Endothelial cell of umbilical vein (primary cell): Measurements from ENCODE around the gene CASKIN2. TPM values are rescaled to one million over a fixed set of nuclear protein-coding genes. Genes with fewer than 3 reads are reported as not detected.

Source experiments
- BruUV-seq: library from RNA; stranded (reverse); fragments of 400-500 nt; replicated peaks from 2 replicates; lab custom pipeline; 2021; lab: Mats Ljungman, UMichigan
- CTCF ChIA-PET: fragments of 300-600, 350-600 bp; sonication (Branson Sonifier 250); formaldehyde crosslinking; loops from one replicate; lab custom pipeline; 2021; ENCODE audit warnings: antibody characterized with exemption, inconsistent platforms; lab: Charles Lee
- POLR2A ChIA-PET: fragments of 300-600, 350-600 bp; sonication (Branson Sonifier 250); formaldehyde crosslinking; loops from one replicate; lab custom pipeline; 2021; ENCODE audit warnings: antibody characterized with exemption, inconsistent platforms; lab: Charles Lee
- DNase-seq: peaks from one replicate; pipeline ENCODE4 v3.0.0-alpha.2; 2011; ENCODE audit warnings: low read depth, low spot score
- FAIRE-seq: peaks from 2 replicates; lab custom pipeline; 2011; peaks lifted over from hg19 to GRCh38; lab: Jason Lieb, UNC
- H2AFZ ChIP-seq: 2 replicates; pipeline ENCODE4 v1.6.0; 2012; ENCODE audit warnings: low read depth, low read length, control low read depth, inconsistent platforms
- H3K27ac ChIP-seq: 2 replicates; pipeline ENCODE4 v1.5.1; 2011; ENCODE audit warnings: low read depth, mild to moderate bottlenecking, control low read depth, low read length, moderate library complexity; ENCODE audit not compliant: insufficient read depth
- H3K27me3 ChIP-seq, 2 experiments: 2 replicates each; pipeline versions ENCODE4 v1.6.0 to v1.6.1; 2011; ENCODE audit warnings: low read length in 2 of 2, mixed read lengths in 1 of 2; ENCODE audit not compliant: control insufficient read depth in 2 of 2, insufficient read depth in 2 of 2
- H3K36me3 ChIP-seq, 2 experiments: 2 replicates in 1 of 2; 3 replicates in 1 of 2; pipeline ENCODE4 v1.5.1; 2011; ENCODE audit warnings: low read length in 2 of 2, mild to moderate bottlenecking in 1 of 2, moderate library complexity in 1 of 2; ENCODE audit not compliant: control insufficient read depth in 2 of 2, insufficient read depth in 2 of 2; ENCODE audit errors: extremely low read depth in 1 of 2
- H3K4me1 ChIP-seq: 3 replicates; pipeline ENCODE4 v1.5.1; 2011; ENCODE audit warnings: mild to moderate bottlenecking, low read length; ENCODE audit not compliant: control insufficient read depth, insufficient read depth; ENCODE audit errors: extremely low read depth
- H3K4me2 ChIP-seq: 2 replicates; pipeline ENCODE4 v1.6.1; 2011; ENCODE audit warnings: low read length, control low read depth, mixed read lengths; ENCODE audit not compliant: insufficient read depth
- H3K4me3 ChIP-seq, 3 experiments: fragments of 200-600 bp in 1 of 3; sonication (generic), shearing (Covaris generic) in 1 of 3; replicated peaks in 1 of 3; 2 replicates each; pipeline ENCODE4 v1.5.1; 2011 to 2016; ENCODE audit warnings: control low read depth in 3 of 3, low read length in 3 of 3, mild to moderate bottlenecking in 2 of 3, inconsistent platforms in 1 of 3, low read depth in 1 of 3, moderate library complexity in 1 of 3; ENCODE audit not compliant: insufficient read depth in 1 of 3
- H3K79me2 ChIP-seq: 2 replicates; pipeline ENCODE4 v1.6.0; 2012; ENCODE audit warnings: low read length, inconsistent platforms; ENCODE audit not compliant: control insufficient read depth, insufficient read depth
- H3K9ac ChIP-seq: replicated peaks from 2 replicates; pipeline ENCODE3; 2011; ENCODE audit warnings: low read length, control low read depth; ENCODE audit not compliant: insufficient read depth; ENCODE audit errors: extremely low read depth
- H3K9me1 ChIP-seq: replicated peaks from 3 replicates; pipeline ENCODE4 v1.6.0; 2011; ENCODE audit warnings: mild to moderate bottlenecking, low read length; ENCODE audit not compliant: control insufficient read depth, insufficient read depth; ENCODE audit errors: extremely low read depth
- H3K9me3 ChIP-seq: replicated peaks from 2 replicates; pipeline ENCODE4 v1.5.1; 2012; ENCODE audit warnings: low read length, inconsistent platforms; ENCODE audit not compliant: control insufficient read depth, insufficient read depth
- H4K20me1 ChIP-seq: replicated peaks from 2 replicates; pipeline ENCODE3; 2011; ENCODE audit warnings: mild to moderate bottlenecking, low read length; ENCODE audit not compliant: control insufficient read depth, insufficient read depth; ENCODE audit errors: extremely low read depth
- EZH2 ChIP-seq: IDR thresholded peaks from 2 replicates; pipeline ENCODE4 v1.6.1; 2012; ENCODE audit warnings: borderline replicate concordance, low read depth, mild to moderate bottlenecking, moderate library complexity, low read length, inconsistent platforms; ENCODE audit not compliant: severe bottlenecking
- FOS ChIP-seq: IDR thresholded peaks from 2 replicates; pipeline ENCODE4 v1.6.1; 2011; ENCODE audit warnings: mild to moderate bottlenecking, low read length, moderate library complexity, borderline replicate concordance; ENCODE audit not compliant: insufficient read depth
- GATA2 ChIP-seq: IDR thresholded peaks from 2 replicates; pipeline ENCODE4 v1.7.0; 2011; ENCODE audit warnings: low read depth, mild to moderate bottlenecking, moderate library complexity, mixed read lengths, low read length; ENCODE audit not compliant: insufficient read length, insufficient read depth
- JUN ChIP-seq: IDR thresholded peaks from 2 replicates; pipeline ENCODE4 v1.6.1; 2011; ENCODE audit warnings: borderline replicate concordance, low read depth; ENCODE audit not compliant: insufficient read length, insufficient read depth
- MAX ChIP-seq: IDR thresholded peaks from 2 replicates; pipeline ENCODE4 v1.6.1; 2011; ENCODE audit not compliant: insufficient read depth, insufficient read length
- MYC ChIP-seq: IDR thresholded peaks from one replicate; pipeline ENCODE4 v1.6.1; 2011; ENCODE audit warnings: mild to moderate bottlenecking, low read depth, low read length
- POLR2A ChIP-seq: IDR thresholded peaks from 2 replicates; pipeline ENCODE4 v1.6.1; 2012; ENCODE audit warnings: low read depth, mild to moderate bottlenecking, control low read depth, low read length
- POLR2AphosphoS5 ChIP-seq: IDR thresholded peaks from 2 replicates; pipeline ENCODE4 v1.6.1; 2012; ENCODE audit warnings: low read depth, mild to moderate bottlenecking, control low read depth, low read length, moderate library complexity; ENCODE audit not compliant: insufficient read depth
- dilution Hi-C: fragments of 300-500 bp; cut with MboI; formaldehyde crosslinking; loops from one replicate; pipeline ENCODE4 v1.15.0; 2019; ENCODE audit warnings: low sequenced_read_pairs; ENCODE audit not compliant: extremely low pct_ligation_motif_present
- intact Hi-C: fragments of 100-400 bp; cut with micrococcal nuclease; formaldehyde crosslinking; loops from one replicate; pipeline ENCODE4 v1.10.0; 2022
- polyA plus RNA-seq, 4 experiments: library from polyadenylated mRNA; depleted of rRNA in 3 of 4; stranded (reverse) in 3 of 4; unstranded in 1 of 4; fragments of >200 nt; gene quantifications; 2 replicates each; pipeline versions ENCODE4 v1.2.1 to v1.2.3, GENCODE V29; 2011 to 2012; ENCODE audit warnings: missing spikeins in 1 of 4
- total RNA-seq: library from RNA; stranded (reverse); gene quantifications from 2 replicates; pipeline ENCODE4 v1.2.3, GENCODE V29; 2021
- TF ChIP-seq, protein P1 (sequence below), 2 donors: IDR thresholded peaks; 1 replicate in 1 of 2; 2 replicates in 1 of 2; pipeline ENCODE4 v1.5.1; 2011; ENCODE audit warnings: low read length in 2 of 2, mild to moderate bottlenecking in 2 of 2, moderate library complexity in 2 of 2, control low read depth in 1 of 2, inconsistent platforms in 1 of 2, low read depth in 1 of 2; ENCODE audit not compliant: insufficient read depth in 1 of 2; ENCODE audit errors: extremely low read depth in 1 of 2

The CASKIN2 gene
- total and polyA plus RNA-seq, 2 donors (not counting 3 experiments of a cell fraction or from before 2014, with no cell fraction given): 13.0 to 37.6 TPM

DNA sequence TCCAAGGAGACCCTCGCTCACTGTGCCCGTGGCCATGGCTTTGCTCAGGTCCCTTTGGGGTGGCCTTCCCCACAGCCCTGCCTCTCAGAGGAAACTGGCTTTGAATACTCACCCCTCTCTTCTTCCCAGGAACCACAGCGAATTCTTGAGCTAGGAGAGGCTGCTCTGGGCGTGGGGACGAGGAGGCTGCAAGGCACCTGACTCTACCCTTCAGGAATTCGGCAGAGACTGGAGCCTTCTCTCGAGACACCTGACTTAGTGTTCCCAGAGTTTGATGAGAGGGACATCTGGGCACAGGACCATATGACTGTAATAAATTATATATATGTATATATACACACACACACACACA, 16.4 kb upstream of the CASKIN2 start:
- H3K4me2 ChIP-seq: no peak overlapping the region
- BruUV-seq: no TSS peak
- POLR2A ChIA-PET: no interaction called here
- no peak for FAIRE-seq
- H3K27ac ChIP-seq: no peak overlapping the region
- CTCF ChIA-PET: no interaction called here
- no peaks in the 10 kb centered on the region for H3K27me3 ChIP-seq
- no peaks in the 10 kb centered on the region for H3K36me3 ChIP-seq
- no peaks in the 10 kb centered on the region for H3K9me1 ChIP-seq
- dilution Hi-C loops: no loop called here
- DNase-seq: no peak
- no peak overlapping the region for H2AFZ ChIP-seq
- H3K79me2 ChIP-seq: no peaks in the 10 kb centered on the region
- H4K20me1 ChIP-seq: no peaks in the 10 kb centered on the region
- intact Hi-C loops: no loop called here
- no peak overlapping the region for H3K9ac ChIP-seq
- H3K9me3 ChIP-seq: no peaks in the 10 kb centered on the region
- TF ChIP-seq POLR2AphosphoS5: no peak
- TF ChIP-seq EZH2: no peak
- no peak for TF ChIP-seq POLR2A
- no peak for TF ChIP-seq GATA2
- TF ChIP-seq FOS: no peak
- no peak for TF ChIP-seq MAX
- no peak for TF ChIP-seq MYC
- TF ChIP-seq, protein P1, sequence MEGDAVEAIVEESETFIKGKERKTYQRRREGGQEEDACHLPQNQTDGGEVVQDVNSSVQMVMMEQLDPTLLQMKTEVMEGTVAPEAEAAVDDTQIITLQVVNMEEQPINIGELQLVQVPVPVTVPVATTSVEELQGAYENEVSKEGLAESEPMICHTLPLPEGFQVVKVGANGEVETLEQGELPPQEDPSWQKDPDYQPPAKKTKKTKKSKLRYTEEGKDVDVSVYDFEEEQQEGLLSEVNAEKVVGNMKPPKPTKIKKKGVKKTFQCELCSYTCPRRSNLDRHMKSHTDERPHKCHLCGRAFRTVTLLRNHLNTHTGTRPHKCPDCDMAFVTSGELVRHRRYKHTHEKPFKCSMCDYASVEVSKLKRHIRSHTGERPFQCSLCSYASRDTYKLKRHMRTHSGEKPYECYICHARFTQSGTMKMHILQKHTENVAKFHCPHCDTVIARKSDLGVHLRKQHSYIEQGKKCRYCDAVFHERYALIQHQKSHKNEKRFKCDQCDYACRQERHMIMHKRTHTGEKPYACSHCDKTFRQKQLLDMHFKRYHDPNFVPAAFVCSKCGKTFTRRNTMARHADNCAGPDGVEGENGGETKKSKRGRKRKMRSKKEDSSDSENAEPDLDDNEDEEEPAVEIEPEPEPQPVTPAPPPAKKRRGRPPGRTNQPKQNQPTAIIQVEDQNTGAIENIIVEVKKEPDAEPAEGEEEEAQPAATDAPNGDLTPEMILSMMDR (IDR thresholded peaks at IDR 0.05; ENCODE audit: extremely low read depth in 1 of 2, insufficient read depth in 1 of 2, low read depth in 1 of 2, low read length in 2 of 2): no peak
- TF ChIP-seq JUN: no peak
- no peak overlapping the region for H3K4me3 ChIP-seq
- H3K4me1 ChIP-seq: no peaks in the 10 kb centered on the region
